SKM-1 treated with dmso at 0.1 percent for 144 hours (cell line): ENCODE data around the gene TBC1D10A.

Source experiments
- DNase-seq: peaks from one replicate; lab custom pipeline; 2025; ENCODE audit not compliant: unreplicated experiment; lab: John Stamatoyannopoulos, UW

TBC1D10A gene

GRCh38 chr22:30267382-30268302, 59.1 kb downstream of the TBC1D10A start:
- DNase-seq: no peak

- DNase-seq: peak; percentile 84
Observed at GRCh38 chr22:30266445-30267381, 60.0 kb downstream of the TBC1D10A start, which contains the start of gene OSM. OSM (minus strand) TSS chr22:30266851; CDS start chr22:30266799, 52 bp downstream.

- DNase-seq: peak; percentile 88
Observed at GRCh38 chr22:30265823-30266444, 60.8 kb downstream of the TBC1D10A start.

GRCh38 chr22:30265131-30265720, 61.5 kb downstream of the TBC1D10A start:
- no peak for DNase-seq

GRCh38 chr22:30263883-30264282, 62.9 kb downstream of the TBC1D10A start:
- DNase-seq: no peak

GRCh38 chr22:30262917-30263741, 63.6 kb downstream of the TBC1D10A start:
- peak; percentile 73 for DNase-seq

GRCh38 chr22:30262112-30262511, 64.6 kb downstream of the TBC1D10A start:
- no peak for DNase-seq

GRCh38 chr22:30261134-30261533, 65.6 kb downstream of the TBC1D10A start:
- peak; percentile 39 for DNase-seq

GRCh38 chr22:30260682-30261081, 66.1 kb downstream of the TBC1D10A start:
- no peak for DNase-seq

GRCh38 chr22:30260276-30260675, 66.5 kb downstream of the TBC1D10A start:
- DNase-seq: no peak

- no peak for DNase-seq
Observed at GRCh38 chr22:30254314-30254713, 72.4 kb downstream of the TBC1D10A start.

- DNase-seq: no peak
Observed at GRCh38 chr22:30253205-30253852, 73.4 kb downstream of the TBC1D10A start.

GRCh38 chr22:30252411-30253204, 74.1 kb downstream of the TBC1D10A start:
- peak; percentile 41 for DNase-seq

GRCh38 chr22:30251711-30252110, 75.0 kb downstream of the TBC1D10A start:
- no peak for DNase-seq

GRCh38 chr22:30250661-30251267, 76.0 kb downstream of the TBC1D10A start:
- no peak for DNase-seq

- DNase-seq: no peak
Observed at GRCh38 chr22:30250039-30250565, 76.6 kb downstream of the TBC1D10A start.

- DNase-seq: no peak
Observed at GRCh38 chr22:30249049-30250038, 77.4 kb downstream of the TBC1D10A start.
